Measurements from ENCODE around the gene LHB. TPM values are rescaled to one million over a fixed set of nuclear protein-coding genes. Genes with fewer than 3 reads are reported as not detected.

LHB gene
- total RNA-seq, 1 donor from 2014 or later: 0.48 TPM

DNA sequence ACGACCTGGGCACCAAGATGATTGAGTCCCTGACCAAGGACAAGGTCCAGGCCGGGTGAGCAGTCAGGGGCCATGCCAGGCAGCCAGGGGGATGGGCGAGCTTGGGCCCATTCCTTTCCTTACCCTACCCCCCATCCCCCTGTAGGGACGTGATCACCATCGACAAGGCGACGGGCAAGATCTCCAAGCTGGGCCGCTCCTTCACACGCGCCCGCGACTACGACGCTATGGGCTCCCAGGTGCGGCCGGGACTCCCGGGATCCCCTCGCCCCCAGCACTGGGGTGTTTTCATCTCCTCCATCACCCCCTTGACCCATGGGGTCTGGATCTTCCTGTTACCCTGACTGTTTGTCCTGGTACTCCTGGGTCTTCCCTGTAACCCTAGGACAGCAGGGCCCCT is 7.1 kb downstream of the LHB start:
- H3K27me3 Mint-ChIP-seq (ENCODE audit: low read depth, unreplicated experiment): no peaks in the 10 kb centered on the region
- Histone ChIP-seq H3K36me3 (ENCODE audit: insufficient read depth, low read length) (peaks cover 11% of the 10 kb centered on the region), H4K20me1 (ENCODE audit: insufficient read depth, low read length) (peaks cover 7% of the 10 kb centered on the region), H3K4me3 (ENCODE audit: insufficient read depth, low read depth, low read length) (no peak overlapping the region), H3K27ac (ENCODE audit: low read depth, low read length) (no peak overlapping the region), H3K9ac (ENCODE audit: low read length) (no peak overlapping the region), H3K79me2 (ENCODE audit: insufficient read depth, low read length) (no peaks in the 10 kb centered on the region), H3K27me3 (ENCODE audit: insufficient read depth, low read length) (no peaks in the 10 kb centered on the region), H3K4me2 (ENCODE audit: low read length) (no peak overlapping the region), H3K9me3 (ENCODE audit: insufficient read depth, low read depth, low read length) (no peaks in the 10 kb centered on the region), H3K4me1 (ENCODE audit: insufficient read depth, low read length) (no peaks in the 10 kb centered on the region), H2AFZ (ENCODE audit: low read depth, low read length) (no peak overlapping the region)
- FAIRE-seq (no peak), DNase-seq (ENCODE audit: low read depth) (no peak)
- H3K9me3 Mint-ChIP-seq (ENCODE audit: unreplicated experiment): no peaks in the 10 kb centered on the region
- no peaks in the 10 kb centered on the region for H3K4me1 Mint-ChIP-seq (ENCODE audit: low read depth, unreplicated experiment)
- TF ChIP-seq EZH2 (IDR thresholded peaks at IDR 0.05; ENCODE audit: insufficient read depth, low read length): no peak
- TF ChIP-seq CTCF (IDR thresholded peaks at IDR 0.05; ENCODE audit: insufficient read depth, low read depth, low read length): no peak
- H3K4me3 Mint-ChIP-seq (ENCODE audit: unreplicated experiment): no peak overlapping the region
- no peak overlapping the region for H3K27ac Mint-ChIP-seq (ENCODE audit: unreplicated experiment)
- H3K36me3 Mint-ChIP-seq (ENCODE audit: low read depth, unreplicated experiment): peaks cover 13% of the 10 kb centered on the region

DNA sequence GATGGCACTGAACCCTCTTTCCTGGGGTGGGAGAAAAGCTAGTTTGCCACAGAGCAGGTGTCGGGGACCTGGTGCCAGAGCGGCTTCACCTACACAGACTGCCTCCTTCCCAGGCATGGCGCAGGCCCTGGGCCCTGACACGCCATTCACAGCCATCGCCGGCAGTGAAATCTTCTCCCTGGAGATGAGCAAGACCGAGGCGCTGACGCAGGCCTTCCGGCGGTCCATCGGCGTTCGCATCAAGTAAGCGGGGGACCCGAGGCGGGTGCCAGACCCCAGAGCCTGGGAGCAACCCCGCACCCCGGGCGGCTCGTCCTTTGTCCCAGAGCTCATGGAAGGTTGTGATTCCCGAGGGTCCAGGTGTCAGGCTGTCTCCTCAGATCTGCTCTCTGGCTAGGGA is 10.0 kb downstream of the LHB start:
- Histone ChIP-seq H4K20me1 (ENCODE audit: insufficient read depth, low read length) (peaks cover 3% of the 10 kb centered on the region), H3K36me3 (ENCODE audit: insufficient read depth, low read length) (peaks cover 18% of the 10 kb centered on the region), H3K27me3 (ENCODE audit: insufficient read depth, low read length) (no peaks in the 10 kb centered on the region), H3K4me1 (ENCODE audit: insufficient read depth, low read length) (no peaks in the 10 kb centered on the region), H3K4me2 (ENCODE audit: low read length) (no peak overlapping the region), H3K4me3 (ENCODE audit: insufficient read depth, low read depth, low read length) (no peak overlapping the region), H3K27ac (ENCODE audit: low read depth, low read length) (no peak overlapping the region), H3K9ac (ENCODE audit: low read length) (no peak overlapping the region), H2AFZ (ENCODE audit: low read depth, low read length) (no peak overlapping the region), H3K79me2 (ENCODE audit: insufficient read depth, low read length) (no peaks in the 10 kb centered on the region), H3K9me3 (ENCODE audit: insufficient read depth, low read depth, low read length) (no peaks in the 10 kb centered on the region)
- DNase-seq (ENCODE audit: low read depth) (no peak), FAIRE-seq (no peak)
- Mint-ChIP-seq H3K27ac (ENCODE audit: unreplicated experiment) (no peak overlapping the region), H3K4me3 (ENCODE audit: unreplicated experiment) (no peak overlapping the region), H3K4me1 (ENCODE audit: low read depth, unreplicated experiment) (no peaks in the 10 kb centered on the region), H3K27me3 (ENCODE audit: low read depth, unreplicated experiment) (no peaks in the 10 kb centered on the region), H3K9me3 (ENCODE audit: unreplicated experiment) (no peaks in the 10 kb centered on the region), H3K36me3 (ENCODE audit: low read depth, unreplicated experiment) (peaks cover 21% of the 10 kb centered on the region)
- TF ChIP-seq EZH2 (IDR thresholded peaks at IDR 0.05; ENCODE audit: insufficient read depth, low read length) (no peak), CTCF (IDR thresholded peaks at IDR 0.05; ENCODE audit: insufficient read depth, low read depth, low read length) (no peak)

GRCh38 chr19:49004964-49005614 is 11.8 kb downstream of the LHB start:
- Histone ChIP-seq H4K20me1 (ENCODE audit: insufficient read depth, low read length) (peaks cover 4% of the 10 kb centered on the region), H3K27me3 (ENCODE audit: insufficient read depth, low read length) (no peaks in the 10 kb centered on the region), H3K79me2 (ENCODE audit: insufficient read depth, low read length) (peaks cover 4% of the 10 kb centered on the region), H3K36me3 (ENCODE audit: insufficient read depth, low read length) (peaks cover 20% of the 10 kb centered on the region), H3K9me3 (ENCODE audit: insufficient read depth, low read depth, low read length) (no peaks in the 10 kb centered on the region), H3K4me1 (ENCODE audit: insufficient read depth, low read length) (no peaks in the 10 kb centered on the region), H3K27ac (ENCODE audit: low read depth, low read length) (no peak overlapping the region), H2AFZ (ENCODE audit: low read depth, low read length) (no peak overlapping the region), H3K4me2 (ENCODE audit: low read length) (no peak overlapping the region), H3K4me3 (ENCODE audit: insufficient read depth, low read depth, low read length) (no peak overlapping the region), H3K9ac (ENCODE audit: low read length) (no peak overlapping the region)
- no peaks in the 10 kb centered on the region for H3K9me3 Mint-ChIP-seq (ENCODE audit: unreplicated experiment)
- H3K4me3 Mint-ChIP-seq (ENCODE audit: unreplicated experiment): no peak overlapping the region
- no peak for DNase-seq (ENCODE audit: low read depth)
- H3K4me1 Mint-ChIP-seq (ENCODE audit: low read depth, unreplicated experiment): peaks cover under 1% of the 10 kb centered on the region
- FAIRE-seq: no peak
- peaks cover 14% of the 10 kb centered on the region for H3K36me3 Mint-ChIP-seq (ENCODE audit: low read depth, unreplicated experiment)
- TF ChIP-seq EZH2 (IDR thresholded peaks at IDR 0.05; ENCODE audit: insufficient read depth, low read length) (no peak), CTCF (IDR thresholded peaks at IDR 0.05; ENCODE audit: insufficient read depth, low read depth, low read length) (no peak)
- no peaks in the 10 kb centered on the region for H3K27me3 Mint-ChIP-seq (ENCODE audit: low read depth, unreplicated experiment)
- H3K27ac Mint-ChIP-seq (ENCODE audit: unreplicated experiment): no peak overlapping the region

Data from astrocyte (in vitro differentiated cells and primary cell).